ENCODE measurements around the gene RHAG.
"Not testable (repeated sequence)": the region's sequence is repeated elsewhere in the genome, so short reads cannot be mapped to it uniquely, and the experiment has no call there.

The RHAG gene

GRCh38 chr6:49635978-49636712 lies 494 bp downstream of the RHAG start:
- DNase-seq (ENCODE audit: low read depth) = no peak

DNA sequence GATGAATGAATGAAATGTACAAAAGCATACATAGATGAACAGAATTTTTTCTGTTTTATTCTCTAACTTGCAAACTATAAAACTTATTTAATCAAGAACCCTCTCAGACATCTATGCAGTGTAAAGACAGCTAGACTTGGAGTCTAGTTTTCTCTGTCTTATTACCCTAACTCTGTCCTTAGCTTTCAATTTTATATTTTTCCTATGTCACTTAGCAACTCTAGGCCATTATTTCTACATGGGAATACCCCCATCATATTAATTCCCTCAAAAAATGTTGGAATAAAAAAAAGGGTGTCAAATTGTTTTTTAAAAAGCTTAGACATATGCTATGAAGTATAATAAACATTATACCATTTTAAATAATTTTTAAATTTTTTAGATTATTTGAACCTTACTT lies 1.2 kb downstream of the RHAG start:
- no peak for DNase-seq (ENCODE audit: low read depth)

- DNase-seq (ENCODE audit: low read depth) = no peak
These were observed 1.8 kb downstream of the RHAG start for GRCh38 chr6:49634836-49635218.

DNA sequence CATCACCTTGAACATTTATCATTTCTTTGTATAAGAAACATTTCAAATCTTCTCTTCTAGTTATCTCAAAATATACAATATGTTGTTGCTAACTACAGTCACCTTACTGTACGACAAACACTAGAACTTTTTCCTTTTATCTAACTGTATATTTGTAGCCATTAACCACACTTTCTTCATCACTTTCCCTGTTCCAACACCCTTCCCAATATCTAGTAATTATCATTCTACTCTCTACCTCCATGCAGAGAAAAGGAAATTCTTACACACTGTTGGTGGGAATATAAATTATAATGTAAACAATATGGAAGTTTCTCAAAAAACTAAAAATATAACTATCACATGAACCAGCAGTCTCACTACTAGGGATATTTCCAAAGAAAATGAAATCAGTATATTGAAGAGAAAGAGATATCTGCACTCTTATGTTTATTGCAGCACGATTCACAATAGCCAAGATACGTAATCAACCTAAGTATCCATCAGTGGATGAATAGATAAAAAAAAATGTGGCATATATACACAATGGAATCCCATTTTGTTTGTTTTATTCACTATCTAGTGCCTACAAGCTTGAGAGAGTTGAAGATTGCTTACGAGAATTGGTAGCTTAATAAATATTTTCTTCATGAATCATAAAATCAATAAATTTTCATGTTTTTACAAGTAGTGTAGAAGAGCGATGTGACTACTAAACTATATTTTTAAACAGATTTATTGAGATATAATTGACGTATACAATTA lies 2.4 kb downstream of the RHAG start:
- DNase-seq (ENCODE audit: low read depth) = no peak

DNA sequence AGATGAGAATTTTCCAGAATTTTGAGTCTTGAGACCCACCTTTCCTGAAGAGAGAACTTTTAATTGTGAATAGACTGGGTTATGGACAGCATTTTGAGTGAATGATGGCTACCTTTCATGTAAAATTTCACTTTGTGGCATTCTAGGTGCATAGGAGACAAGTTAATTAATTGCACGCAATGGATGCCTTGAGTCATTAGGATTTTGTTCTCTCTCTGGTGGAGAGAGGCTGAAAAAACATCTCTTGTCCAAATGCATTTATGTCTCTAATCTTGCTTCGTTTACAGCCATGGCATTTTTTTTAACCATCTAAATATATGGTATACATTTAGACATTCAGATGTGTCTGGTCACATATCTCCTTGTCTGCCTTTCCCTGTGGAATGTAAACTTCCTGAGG lies 3.1 kb downstream of the RHAG start:
- DNase-seq (ENCODE audit: low read depth) = no peak

DNA sequence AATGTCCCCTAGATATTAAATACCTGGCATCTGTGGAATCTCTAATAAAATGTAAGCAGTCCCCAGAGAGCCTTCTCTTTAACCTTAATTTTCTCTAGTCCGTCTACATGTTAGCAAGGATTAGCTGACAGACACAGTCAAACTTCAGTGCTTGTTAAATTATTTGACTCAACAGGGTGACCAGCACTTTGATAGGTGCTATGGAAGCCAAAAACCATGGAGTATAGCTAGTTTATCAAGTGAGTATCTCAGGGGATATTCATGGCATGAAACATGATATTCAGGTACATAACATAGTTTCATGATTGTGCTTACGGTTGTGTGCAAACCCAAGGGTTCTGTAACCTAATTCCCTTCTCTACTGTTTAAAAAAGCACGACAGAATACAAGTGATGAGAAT lies 3.9 kb downstream of the RHAG start:
- DNase-seq (ENCODE audit: low read depth) = no peak

GRCh38 chr6:49629485-49630088 lies 7.1 kb downstream of the RHAG start:
- DNase-seq (ENCODE audit: low read depth) = not testable (repeated sequence)

DNA sequence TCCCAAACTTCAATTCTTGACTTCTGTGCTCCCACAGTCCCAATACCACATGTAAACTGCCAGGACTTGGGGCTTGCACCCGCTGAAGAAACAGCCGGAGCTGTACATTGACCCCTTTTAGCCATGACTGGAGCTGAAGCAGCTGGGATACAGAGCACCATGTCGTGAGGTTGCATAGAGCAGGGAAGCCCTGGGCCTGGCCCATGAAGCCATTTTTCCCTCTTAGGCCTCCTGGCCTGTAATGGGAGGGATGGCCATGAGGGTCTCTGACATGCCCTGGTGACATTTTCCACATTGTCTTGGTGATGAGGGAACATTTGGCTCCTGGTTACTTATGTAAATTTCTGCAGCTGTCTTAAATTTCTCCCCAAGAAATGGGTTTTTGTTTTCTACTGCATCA lies 9.8 kb downstream of the RHAG start:
- no peak for DNase-seq (ENCODE audit: low read depth)

DNA sequence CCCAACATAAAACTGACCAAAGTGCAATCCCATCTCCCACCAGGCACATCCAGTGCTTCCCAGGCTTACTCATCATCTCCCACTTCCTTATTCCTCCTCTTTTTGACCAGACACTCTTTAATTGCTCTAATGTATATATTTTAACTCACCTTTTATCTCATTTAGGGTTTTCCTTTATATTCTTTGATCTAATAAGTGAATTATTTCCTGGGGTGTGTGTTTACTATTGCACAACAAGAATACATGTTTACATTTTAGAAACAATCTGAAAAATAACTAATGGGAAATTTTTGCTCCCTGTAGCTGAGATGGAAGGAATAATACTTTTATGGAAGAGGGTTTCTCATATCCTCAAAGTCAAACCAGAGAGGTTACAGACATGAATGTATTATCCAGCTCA lies 18.4 kb downstream of the RHAG start:
- no peak for DNase-seq (ENCODE audit: low read depth)

DNA sequence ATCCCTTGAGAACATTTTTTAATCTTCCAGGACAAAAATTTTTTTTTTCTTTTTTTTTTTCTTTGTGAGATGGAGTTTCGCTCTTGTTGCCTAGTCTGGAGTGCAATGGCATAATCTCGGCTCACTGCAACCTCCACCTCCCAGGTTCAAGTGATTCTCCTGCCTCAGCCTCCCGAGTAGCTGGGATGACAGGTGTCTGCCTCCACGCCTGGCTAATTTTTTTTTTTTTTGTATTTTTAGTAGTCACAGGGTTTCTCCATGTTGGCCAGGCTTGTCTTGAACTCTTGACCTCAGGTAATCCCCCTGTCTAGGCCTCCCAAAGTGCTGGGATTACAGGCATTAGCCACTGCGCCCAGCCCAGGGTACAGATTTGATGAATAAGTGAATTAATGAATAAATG lies 22.5 kb downstream of the RHAG start:
- not testable (repeated sequence) for DNase-seq (ENCODE audit: low read depth)

DNA sequence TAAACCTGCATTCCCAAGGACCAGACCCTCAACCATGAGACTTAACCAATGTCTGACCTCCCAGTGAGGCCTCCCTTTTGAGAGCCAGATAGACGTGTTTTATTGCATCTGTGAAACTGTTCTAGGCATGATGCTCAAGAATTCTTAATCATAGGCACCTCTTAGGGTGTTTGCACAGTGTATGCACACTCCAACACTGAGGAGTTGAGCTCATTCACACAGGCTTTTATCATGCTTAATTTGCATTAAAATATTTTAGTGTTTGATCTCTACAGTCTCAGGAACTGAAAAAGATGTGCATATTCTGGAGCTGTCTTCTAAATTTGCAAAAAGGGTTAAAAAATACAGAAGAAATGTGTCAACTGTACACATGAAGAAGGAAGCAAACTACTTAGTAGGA lies 27.4 kb downstream of the RHAG start:
- DNase-seq (ENCODE audit: low read depth) = no peak

DNA sequence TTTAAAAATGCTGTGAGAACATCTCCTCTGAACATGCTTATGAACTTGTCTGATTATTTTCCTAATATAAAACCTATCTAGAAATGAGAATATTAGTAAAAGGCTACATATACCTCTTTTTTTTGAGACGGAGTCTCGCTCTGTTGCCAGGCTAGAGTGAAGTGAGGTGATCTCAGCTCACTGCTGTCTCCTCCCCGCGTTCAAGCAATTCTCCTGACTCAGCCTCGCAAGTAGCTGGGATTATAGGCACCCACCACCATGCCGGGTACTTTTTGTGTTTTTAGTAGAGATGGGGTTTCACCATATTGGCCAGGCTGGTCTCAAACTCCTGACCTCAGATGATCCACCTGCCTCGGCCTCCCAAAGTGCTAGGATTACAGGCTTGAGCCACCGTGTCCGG lies 28.4 kb downstream of the RHAG start:
- not testable (repeated sequence) for DNase-seq (ENCODE audit: low read depth)

DNA sequence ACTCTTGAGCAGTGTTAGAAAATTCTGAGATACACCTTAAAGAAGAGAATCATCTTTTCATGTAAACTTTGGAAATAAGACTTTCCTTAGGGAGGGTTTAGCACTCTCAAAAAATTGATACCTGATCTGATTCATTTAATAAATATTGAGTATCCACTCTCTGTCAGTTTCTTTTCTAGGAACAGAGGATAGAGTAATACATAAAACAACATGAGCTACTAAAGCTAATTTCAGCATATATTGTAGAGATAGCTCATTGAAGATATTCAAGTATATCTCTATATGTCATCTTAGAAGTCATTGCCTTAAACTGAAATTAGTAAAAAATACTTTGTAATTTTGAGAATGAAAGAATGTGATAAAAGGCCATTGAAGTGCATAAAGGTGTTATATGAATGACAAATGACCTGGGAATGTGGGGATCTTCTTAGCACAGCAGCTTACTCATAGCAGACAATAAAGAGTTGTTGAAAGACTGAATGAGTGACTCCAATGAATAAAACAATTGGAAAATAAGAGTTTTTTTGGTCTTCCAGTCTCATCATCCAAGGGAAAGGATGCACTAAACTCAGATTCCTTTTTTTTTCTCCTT lies 29.2 kb downstream of the RHAG start:
- DNase-seq (ENCODE audit: low read depth) = no peak

DNA sequence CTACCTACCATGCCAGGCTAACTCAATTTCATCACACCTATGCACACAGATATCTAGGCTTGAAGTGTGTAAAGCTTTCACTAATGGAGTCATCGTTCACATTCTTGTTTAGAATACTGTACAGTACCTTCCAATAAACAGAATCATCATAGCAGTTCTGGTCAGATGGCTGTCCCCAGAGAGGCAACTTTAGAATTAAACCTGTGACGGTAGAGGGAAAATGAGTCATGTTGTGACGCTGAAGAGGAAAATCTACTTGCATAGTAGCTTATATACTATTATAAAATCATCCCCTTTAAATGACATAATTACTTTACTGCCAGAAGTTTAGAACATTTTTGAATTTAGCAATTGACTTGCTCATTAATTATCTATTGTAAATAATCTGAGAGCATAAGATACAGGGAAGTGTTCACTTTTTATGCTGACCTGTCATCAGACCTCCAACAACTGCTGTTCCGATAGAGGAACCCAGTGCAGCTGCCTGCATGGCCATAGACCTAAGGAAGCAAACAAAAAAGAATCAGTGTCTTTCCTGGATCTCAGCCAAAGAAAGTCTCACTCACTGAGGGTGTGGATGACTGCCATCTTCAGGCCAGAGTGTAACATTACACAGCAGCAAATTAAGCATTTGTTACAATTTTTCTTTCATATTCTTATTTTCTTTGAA lies 29.8 kb downstream of the RHAG start:
- no peak for DNase-seq (ENCODE audit: low read depth)

GRCh38 chr6:49604080-49604479 lies 32.6 kb downstream of the RHAG start:
- not testable (repeated sequence) for DNase-seq (ENCODE audit: low read depth)

DNA sequence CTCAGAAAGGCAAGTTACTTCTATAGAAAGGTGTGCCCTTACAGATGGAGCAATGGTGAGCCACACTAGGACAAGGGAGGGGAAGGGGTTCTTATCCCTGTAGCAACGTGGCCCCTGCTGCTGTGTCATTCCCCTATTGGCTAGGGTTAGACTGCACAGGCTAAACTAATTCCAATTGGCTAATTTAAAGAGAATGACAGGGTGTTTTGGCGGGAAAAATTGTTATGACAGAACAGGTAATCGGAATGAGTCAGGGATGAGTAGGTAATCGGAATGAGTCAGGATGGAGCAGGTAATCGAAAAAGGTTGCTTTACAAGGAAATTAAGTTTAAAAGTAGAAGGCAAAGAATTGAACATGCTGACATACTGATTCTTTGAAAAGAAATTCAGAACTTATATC lies 49.4 kb downstream of the RHAG start:
- not testable (repeated sequence) for DNase-seq (ENCODE audit: low read depth)

GRCh38 chr6:49582529-49582928 lies 54.1 kb downstream of the RHAG start:
- DNase-seq (ENCODE audit: low read depth) = no peak

DNA sequence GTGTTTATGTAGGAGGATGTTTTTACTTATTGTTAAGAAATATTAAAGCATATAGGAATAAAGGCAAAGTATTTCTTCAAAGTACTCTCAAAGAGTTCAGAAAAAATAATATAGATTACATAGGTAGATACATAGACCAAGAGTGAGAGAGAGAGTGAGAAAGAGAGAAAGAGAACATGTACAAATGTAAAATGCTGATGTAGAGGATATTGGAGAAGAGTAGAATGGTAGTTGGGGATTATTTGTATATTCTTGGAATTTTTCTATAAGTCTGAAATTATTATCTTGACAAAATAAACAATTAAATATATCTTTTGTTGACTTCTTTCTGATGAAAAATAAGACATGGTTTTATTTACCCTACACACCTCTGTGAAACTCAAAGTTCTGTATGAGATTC lies 57.0 kb downstream of the RHAG start:
- no peak for DNase-seq (ENCODE audit: low read depth)

DNA sequence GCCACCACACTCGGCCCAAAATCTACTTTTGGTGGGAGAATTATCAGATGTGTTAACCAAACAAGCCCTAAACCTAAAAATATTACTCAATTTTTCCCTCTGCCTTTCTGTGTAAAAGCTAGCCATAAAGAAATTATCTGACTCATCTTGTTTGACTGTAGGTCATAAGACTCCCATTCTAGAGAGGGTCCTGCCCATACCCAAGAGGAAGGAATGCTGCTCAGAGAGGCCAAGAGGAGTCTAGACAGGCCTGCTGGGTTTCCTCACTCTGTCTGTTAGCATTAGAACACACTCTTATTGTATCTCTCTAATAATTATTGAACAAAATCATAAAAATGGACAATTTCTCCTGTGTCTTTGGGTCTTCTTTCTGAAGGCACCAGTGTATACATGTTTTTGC lies 60.0 kb downstream of the RHAG start:
- no peak for DNase-seq (ENCODE audit: low read depth)

- no peak for DNase-seq (ENCODE audit: low read depth)
These were observed 66.1 kb downstream of the RHAG start for GRCh38 chr6:49570474-49571079.

DNA sequence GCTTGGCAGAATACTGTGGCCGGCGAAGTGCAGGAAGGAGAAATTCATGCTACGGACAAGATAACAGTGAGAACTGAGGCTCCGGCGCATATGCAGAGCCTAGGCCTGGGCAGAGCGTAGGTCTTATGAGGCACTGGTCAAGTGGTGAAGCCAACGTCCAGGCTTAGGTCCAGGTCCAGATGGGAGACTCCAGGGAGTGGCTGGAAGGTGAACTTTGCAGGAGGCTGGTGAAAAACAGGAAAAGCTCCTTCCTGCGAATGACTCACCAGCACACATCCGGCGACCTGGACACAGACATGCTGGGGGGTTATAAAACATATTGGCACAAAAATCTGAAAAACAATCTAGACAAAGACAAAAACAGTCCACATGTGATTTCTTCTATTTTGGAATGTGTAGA lies 70.8 kb downstream of the RHAG start:
- no peak for DNase-seq (ENCODE audit: low read depth)

DNA sequence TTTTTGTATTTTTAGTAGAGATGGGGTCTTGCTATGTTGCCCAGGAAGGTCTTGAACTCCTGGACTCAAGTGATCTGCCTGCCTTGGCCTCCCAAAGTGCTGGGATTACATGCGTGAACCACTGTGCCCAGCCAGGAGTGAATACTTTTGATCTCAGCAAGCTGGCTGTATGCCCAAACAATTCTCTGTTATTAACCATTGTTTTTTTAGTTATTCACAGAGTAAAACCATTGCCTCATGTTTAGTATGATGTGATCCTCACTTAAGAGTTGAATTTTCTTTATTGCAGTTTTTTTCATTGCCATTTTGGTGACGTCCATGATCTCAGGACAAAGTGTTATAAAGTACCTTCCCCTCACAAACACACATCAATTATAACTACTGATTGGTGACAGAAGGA lies 71.4 kb downstream of the RHAG start:
- no peak for DNase-seq (ENCODE audit: low read depth)

All from activated T-cell treated with anti-CD3 and anti-CD28 coated beads for 48 hours (primary cell).